ENCODE data around the gene ACTN1.
"Not testable (repeated sequence)": the region's sequence is repeated elsewhere in the genome, so short reads cannot be mapped to it uniquely, and the experiment has no call there.

ACTN1 gene

GRCh38 chr14:68986225-68986624 lies 7.1 kb upstream of the ACTN1 start:
- DNase-seq, result no peak

DNA sequence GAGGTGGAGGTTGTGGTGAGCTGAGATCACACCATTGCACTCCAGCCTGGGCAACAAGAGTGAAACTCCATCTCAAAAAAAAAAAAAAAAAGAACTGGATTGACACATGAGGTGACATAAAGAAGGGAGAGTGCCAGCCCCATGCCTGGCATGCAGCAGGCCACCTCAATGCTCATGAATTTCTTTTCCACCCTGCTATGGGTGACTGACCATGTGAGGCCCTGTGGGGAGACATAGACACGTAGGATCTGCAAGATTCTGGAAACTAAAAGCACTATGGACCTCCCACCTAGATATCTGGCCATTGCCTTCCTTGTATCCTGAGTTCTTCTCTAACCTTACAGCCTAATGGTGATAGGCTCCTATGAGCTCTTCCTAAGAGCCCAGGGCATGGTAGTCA lies 5.6 kb upstream of the ACTN1 start:
- DNase-seq, result no peak

- DNase-seq, result no peak
These were observed 4.1 kb upstream of the ACTN1 start for GRCh38 chr14:68983191-68983590.

GRCh38 chr14:68982581-68982980 lies 3.5 kb upstream of the ACTN1 start:
- DNase-seq, result no peak

DNA sequence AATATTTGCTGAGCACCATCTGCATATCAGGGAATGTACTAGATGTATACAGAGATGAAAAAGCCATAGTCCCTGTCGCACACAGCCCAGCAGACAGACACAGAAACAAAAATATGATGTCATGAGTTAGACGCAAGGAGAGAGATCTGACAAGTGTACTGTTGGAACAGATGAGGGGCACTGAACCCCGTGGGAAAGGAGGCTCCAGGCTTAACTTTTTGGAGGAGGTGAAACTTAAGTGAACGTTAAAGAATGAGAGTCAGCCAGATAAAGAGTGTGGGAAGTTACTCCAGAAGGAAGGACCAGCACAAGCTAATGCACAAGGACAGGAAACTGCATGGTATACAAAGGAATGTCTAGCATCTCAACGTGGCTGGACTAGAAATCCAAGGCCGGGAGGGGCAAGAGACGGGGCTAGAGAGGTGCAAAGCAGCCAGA lies 2.5 kb upstream of the ACTN1 start:
- DNase-seq, result no peak

DNA sequence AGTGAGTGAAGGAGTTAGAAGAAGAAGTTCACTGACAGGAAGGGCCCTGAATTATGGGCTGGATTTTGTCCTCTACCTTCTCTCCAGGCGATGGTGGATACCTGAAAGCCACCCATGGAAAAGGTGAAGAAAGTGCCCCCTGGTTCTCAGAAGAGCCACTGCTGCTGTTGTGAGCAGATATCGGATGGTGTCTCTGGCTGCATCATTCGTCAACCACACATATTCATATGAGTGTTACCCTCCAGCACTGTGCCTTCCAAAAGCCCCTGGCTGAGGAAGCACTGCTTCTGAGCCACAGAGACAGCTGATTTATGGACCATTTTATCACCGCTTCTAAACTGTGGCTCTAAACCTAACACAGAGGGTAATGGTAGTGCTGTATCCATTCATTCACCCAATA lies 2.0 kb upstream of the ACTN1 start:
- DNase-seq, result no peak

GRCh38 chr14:68979722-68980451 lies 785 bp upstream of the ACTN1 start:
- peak; percentile 11 for DNase-seq

- DNase-seq, result peak; percentile 54
These were observed 760 bp downstream of the ACTN1 start for GRCh38 chr14:68978172-68978911.

DNA sequence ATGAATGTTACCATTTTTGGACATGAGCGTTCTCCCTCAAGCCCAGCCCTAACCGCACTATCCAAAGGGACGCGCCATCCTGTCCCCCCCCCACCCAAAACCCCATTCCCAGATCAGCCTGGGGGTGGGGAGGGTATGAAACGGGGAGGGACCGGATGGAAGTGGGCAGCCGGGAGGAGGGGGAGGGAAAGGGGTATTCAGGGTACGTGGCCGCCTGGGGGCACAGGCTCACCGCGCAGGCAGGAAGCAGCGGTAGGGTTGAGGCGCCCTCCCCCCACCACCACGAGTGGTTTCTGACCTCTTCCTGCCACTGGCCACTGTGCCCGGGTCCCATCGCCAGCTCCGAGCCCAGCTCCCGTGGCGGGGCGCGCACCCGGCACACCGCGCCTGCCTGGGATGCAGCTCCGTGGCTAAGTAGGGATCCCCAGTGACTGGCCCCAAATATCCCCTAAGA lies 1.4 kb downstream of the ACTN1 start:
- DNase-seq, result no peak

GRCh38 chr14:68977180-68977717 lies 1.9 kb downstream of the ACTN1 start:
- DNase-seq, result no peak

- DNase-seq, result no peak
These were observed 2.7 kb downstream of the ACTN1 start for GRCh38 chr14:68976160-68977067.

DNA sequence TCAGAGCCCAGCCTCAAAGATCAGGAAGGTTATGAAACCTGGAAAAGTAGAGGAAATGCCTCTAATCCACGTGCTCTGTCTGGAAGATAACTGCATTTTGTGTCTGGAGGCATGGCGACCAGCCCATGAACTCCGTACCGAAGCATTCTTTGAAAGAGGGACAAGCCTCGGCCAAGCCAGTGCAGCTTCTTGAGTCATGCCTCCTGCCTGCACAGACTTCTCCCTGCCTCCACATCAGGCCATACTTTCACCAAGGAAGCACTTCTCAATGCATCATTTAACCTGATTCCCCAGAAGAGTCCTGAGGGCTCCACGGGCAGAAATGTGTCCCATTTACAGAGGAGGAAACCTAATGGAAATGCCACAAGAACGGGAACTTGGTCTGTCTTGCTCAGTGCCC lies 3.4 kb downstream of the ACTN1 start:
- no peak for DNase-seq

GRCh38 chr14:68974759-68975347 lies 4.2 kb downstream of the ACTN1 start:
- no peak for DNase-seq

GRCh38 chr14:68973639-68974038 lies 5.5 kb downstream of the ACTN1 start:
- no peak for DNase-seq

- DNase-seq, result not testable (repeated sequence)
These were observed 5.9 kb downstream of the ACTN1 start for GRCh38 chr14:68973219-68973565.

DNA sequence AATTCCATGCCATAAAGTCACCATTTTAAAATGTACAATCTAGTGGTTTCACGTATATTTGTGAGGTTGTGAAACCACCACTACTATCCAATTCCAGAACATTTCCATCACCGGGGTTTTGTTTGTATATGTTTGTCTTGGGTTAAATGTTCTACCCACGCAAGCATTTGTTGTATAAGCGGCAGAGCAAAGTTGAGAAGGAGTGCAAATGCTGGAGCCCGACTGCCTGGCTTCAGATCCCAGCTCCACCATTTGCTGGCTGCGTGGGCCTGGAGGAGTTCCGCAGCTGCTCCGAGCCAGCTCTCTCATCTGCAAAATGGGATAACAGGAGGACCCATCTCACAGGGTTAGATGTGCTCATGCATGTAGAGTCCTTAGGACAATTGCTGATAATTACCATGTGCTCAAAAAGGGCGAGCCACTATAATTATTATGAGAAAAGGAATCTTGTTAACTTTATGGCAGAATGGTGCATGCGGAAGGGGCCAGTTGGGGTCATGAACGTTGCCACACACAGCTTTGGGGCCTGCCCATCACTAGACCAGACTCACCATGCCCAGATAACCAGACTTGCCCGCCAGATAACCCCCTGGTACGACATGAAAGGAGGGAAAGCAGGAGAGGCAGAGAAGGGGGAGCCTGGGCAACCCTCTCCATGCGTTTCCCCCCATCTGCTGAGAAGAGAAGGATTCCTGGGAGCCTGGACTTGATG lies 6.4 kb downstream of the ACTN1 start:
- DNase-seq, result no peak

DNA sequence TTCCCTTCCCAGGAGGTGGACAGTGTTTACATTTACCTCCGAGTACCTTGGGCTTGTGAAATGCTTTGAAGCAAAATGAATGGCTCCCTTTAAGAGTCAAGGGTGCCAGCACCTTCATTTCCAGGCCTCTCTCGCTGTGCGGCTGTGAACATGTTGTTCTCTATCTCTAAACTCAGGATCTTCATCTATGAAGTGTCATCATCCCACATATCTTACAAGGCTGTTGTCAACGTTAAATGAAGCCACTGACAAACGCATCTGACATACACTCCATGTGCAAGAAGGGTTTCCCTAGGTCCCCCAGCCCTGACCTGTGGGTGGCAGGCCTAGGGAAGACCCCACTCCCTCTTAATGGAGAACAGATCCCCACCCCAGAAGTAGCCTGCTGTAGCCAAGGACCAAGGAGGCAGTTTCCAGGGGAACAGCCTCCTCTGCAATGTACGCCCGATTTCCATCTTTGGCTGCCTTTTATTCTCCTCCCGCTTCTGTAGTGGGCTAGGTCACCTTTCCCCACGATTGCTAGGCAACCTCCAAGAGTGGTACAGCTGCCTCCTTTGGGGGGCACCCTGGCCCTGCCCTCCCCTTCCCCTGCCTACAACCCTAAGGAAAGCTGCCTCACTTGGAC lies 7.6 kb downstream of the ACTN1 start:
- no peak for DNase-seq

DNA sequence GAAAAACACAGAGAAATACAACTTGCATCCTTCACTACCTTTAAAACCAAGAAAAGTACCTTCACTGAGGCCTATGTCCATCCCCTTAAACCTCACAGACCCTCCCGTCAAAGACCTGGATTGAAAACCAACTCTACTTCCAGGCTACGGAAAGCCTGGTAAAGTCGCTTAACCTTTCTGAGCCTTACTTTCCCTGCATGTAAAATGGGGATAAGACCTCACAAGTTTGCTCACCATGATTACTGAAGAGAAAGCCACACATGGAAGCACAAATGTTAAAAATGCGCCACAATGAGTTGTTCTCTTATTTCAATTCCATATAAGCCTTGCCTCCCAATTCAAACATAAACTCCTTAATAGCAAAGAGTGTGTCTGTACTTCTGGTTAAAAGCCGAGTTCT lies 8.4 kb downstream of the ACTN1 start:
- DNase-seq, result no peak

DNA sequence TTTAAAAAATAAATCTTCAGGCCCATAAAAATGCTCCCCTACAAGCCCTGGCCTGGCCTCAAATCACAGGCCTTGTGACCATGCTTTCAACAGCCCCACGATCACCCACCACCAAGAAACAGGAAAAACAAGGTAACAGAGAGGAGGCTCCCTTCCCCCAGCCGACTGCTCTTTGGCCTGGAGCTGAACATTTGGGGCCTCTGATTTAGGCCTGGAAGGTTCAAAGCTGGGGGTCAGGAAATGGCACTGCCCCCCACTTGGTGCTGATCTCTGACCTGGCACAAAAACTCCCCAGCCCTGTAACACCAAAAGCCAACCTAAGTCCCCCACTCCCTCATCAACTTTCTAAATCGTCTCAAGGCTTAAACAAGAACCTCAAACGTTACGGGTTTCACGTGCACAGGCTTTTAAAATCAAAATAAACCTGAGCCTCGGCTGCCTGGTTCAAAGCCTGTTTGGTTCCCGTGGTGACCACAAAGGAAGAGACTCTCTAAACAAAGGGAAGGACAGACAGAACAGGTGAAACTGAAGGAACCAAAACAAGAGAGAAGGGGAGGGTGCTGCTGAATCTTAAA lies 9.0 kb downstream of the ACTN1 start:
- no peak for DNase-seq

- DNase-seq, result no peak
These were observed 9.6 kb downstream of the ACTN1 start for GRCh38 chr14:68969278-68970033.

Measured in NCI-H1436 (cell line).